GM12878 (cell line): ENCODE results near the gene ZNF823. TPM values are rescaled to one million over a fixed set of nuclear protein-coding genes. Genes with fewer than 3 reads are reported as not detected.

Experiments used
- BRCA1 ChIP-seq: IDR thresholded peaks from 2 replicates; pipeline ENCODE4 v1.6.1; 2011; ENCODE audit warnings: low read depth, low read length, improper control_type of control experiment
- ZNF274 ChIP-seq: IDR thresholded peaks from one replicate; pipeline ENCODE4 v1.8.0; 2011; ENCODE audit not compliant: insufficient read length, insufficient read depth
- polyA plus RNA-seq, 11 experiments: library from polyadenylated mRNA; depleted of rRNA in 4 of 11; unstranded in 6 of 11; stranded (reverse) in 5 of 11; fragments of >200 nt; fragmentation: Nextera tagmentation in 4 of 11; fragmentation: Illumina TruSeq in 1 of 11; extraction: Ambion mirVana in 4 of 11; extraction: Trizol in 1 of 11; gene quantifications; 1 replicate in 1 of 11; 2 replicates in 10 of 11; pipeline versions ENCODE4 v1.2.1 to v1.2.3, GENCODE V29; 2011 to 2016; ENCODE audit warnings: inconsistent platforms in 2 of 11, missing spikeins in 2 of 11, low read depth in 1 of 11
- total RNA-seq, 4 experiments: library from RNA; depleted of rRNA in 3 of 4; stranded (reverse); fragments of >200 nt in 3 of 4; fragmentation: Illumina TruSeq in 1 of 4; extraction: Trizol in 1 of 4; gene quantifications; 2 replicates each; pipeline versions ENCODE4 v1.2.1 to v1.2.3, GENCODE V29; 2013 to 2021
- TF ChIP-seq, protein P1 (sequence below), 3 experiments: IDR thresholded peaks in 2 of 3; conservative IDR thresholded peaks in 1 of 3; 2 replicates each; pipeline ENCODE4 v1.5.1; 2011; ENCODE audit warnings: low read depth in 3 of 3, low read length in 3 of 3, mild to moderate bottlenecking in 3 of 3, control low read depth in 2 of 3, moderate library complexity in 2 of 3, inconsistent platforms in 1 of 3, mixed read lengths in 1 of 3; ENCODE audit not compliant: control insufficient read depth in 2 of 3, insufficient read depth in 1 of 3; ENCODE audit errors: extremely low read depth in 1 of 3
- TF ChIP-seq, protein P2 (sequence below): fragments of 150-350 bp; IDR thresholded peaks from 2 replicates; pipeline ENCODE4 v1.6.1; 2016; ENCODE audit warnings: low read depth, low read length

The ZNF823 gene
- total and polyA plus RNA-seq, 10 of the 15 experiments (the other 5 are each of a cell fraction or from before 2014, with no cell fraction given) = 3.3 to 8.0 (median 4.5) TPM

DNA sequence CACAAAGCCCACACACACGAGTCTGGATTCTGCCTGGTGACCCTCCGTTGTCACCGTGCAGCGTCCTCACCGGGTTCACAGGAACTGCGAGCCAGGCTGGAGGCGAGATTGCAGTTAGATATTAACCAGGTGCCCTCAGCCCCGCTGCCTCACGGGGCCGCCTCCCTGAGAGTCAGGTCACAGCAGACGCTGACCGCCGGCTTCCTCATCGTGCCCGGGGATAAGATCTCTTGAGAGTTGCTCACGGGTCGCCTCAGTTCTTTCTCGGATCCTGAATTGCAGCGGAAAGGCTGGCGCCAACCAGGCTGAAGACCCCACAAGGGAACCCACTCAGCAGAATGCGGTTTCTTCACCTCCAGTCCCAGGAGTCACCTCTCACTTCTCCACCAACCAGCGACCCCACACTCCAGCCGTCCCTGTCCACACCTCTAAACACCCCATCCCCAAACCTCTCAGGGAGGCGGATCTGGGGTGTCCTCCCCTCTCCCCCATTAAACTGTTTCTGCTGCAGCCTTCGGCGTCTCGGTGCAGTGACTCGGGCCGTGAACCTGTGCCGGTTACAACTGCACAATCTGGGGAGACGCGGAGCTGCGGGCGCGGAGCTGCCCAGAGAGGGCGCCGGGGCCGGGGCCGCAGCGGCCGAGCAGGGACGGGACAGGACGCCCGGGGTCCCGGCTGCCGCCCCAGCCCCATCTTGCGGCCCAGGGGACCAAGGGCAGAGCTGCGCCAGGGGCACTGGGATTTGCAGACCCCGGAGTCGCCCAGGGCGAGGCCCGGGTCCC, 591 bp downstream of the ZNF823 start (continued):
- TF ChIP-seq, protein P1, sequence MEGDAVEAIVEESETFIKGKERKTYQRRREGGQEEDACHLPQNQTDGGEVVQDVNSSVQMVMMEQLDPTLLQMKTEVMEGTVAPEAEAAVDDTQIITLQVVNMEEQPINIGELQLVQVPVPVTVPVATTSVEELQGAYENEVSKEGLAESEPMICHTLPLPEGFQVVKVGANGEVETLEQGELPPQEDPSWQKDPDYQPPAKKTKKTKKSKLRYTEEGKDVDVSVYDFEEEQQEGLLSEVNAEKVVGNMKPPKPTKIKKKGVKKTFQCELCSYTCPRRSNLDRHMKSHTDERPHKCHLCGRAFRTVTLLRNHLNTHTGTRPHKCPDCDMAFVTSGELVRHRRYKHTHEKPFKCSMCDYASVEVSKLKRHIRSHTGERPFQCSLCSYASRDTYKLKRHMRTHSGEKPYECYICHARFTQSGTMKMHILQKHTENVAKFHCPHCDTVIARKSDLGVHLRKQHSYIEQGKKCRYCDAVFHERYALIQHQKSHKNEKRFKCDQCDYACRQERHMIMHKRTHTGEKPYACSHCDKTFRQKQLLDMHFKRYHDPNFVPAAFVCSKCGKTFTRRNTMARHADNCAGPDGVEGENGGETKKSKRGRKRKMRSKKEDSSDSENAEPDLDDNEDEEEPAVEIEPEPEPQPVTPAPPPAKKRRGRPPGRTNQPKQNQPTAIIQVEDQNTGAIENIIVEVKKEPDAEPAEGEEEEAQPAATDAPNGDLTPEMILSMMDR (IDR thresholded peaks at IDR 0.05 in 2 of 3, conservative IDR thresholded peaks at IDR 0.05 in 1 of 3; ENCODE audit: control insufficient read depth in 2 of 3, extremely low read depth in 1 of 3, insufficient read depth in 1 of 3, low read depth in 3 of 3, low read length in 3 of 3) = 0 out of 6 replicates have a peak, but pooled peaks of 1 of the 3 experiments have one; percentile 4
- TF ChIP-seq ZNF274 (no peak), BRCA1 (no peak)
- TF ChIP-seq, protein P2, sequence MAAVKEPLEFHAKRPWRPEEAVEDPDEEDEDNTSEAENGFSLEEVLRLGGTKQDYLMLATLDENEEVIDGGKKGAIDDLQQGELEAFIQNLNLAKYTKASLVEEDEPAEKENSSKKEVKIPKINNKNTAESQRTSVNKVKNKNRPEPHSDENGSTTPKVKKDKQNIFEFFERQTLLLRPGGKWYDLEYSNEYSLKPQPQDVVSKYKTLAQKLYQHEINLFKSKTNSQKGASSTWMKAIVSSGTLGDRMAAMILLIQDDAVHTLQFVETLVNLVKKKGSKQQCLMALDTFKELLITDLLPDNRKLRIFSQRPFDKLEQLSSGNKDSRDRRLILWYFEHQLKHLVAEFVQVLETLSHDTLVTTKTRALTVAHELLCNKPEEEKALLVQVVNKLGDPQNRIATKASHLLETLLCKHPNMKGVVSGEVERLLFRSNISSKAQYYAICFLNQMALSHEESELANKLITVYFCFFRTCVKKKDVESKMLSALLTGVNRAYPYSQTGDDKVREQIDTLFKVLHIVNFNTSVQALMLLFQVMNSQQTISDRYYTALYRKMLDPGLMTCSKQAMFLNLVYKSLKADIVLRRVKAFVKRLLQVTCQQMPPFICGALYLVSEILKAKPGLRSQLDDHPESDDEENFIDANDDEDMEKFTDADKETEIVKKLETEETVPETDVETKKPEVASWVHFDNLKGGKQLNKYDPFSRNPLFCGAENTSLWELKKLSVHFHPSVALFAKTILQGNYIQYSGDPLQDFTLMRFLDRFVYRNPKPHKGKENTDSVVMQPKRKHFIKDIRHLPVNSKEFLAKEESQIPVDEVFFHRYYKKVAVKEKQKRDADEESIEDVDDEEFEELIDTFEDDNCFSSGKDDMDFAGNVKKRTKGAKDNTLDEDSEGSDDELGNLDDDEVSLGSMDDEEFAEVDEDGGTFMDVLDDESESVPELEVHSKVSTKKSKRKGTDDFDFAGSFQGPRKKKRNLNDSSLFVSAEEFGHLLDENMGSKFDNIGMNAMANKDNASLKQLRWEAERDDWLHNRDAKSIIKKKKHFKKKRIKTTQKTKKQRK = no peak
